ENCODE data around the gene WDR62. TPM values are rescaled to one million over a fixed set of nuclear protein-coding genes. Genes with fewer than 3 reads are reported as not detected.

Gene WDR62
- total RNA-seq, 1 experiment from 2014 or later = 29.6 TPM

DNA sequence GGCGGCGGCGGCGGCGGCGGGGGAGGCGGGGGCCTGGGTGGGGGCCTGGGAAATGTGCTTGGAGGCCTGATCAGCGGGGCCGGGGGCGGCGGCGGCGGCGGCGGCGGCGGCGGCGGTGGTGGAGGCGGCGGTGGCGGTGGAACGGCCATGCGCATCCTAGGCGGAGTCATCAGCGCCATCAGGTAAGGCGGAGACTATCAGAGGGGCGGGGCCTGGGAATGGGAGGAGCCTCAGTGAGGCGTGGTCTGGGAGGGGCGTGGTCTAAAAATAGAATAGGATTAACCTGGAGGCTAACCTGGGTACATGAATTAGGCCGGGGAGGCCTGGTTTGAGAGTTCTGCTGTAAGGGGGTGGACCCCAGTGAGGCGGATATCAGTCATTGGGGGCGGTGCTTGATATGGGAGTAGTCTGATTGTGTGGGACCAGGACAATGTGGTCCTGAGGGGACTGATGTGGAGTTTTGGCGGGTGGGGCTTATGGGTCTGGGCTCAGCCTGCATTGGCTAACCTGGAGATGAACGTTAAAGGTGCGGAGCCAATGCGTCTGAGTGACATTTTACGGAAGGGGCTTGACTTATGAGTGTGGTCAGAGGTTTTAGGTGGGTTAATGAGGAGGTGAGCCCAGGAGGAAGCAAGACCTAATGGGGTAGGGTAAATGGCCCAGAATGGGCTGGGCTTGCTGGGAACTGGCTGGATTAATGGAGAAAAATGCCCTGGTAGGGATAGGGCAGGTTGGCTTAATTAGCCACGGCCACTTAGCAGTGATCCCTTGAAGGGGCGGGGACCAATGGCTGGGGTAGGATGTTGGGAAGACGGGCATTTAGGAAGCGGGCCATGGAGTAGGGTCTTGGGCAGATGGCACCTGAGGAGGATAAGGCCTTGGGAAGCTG lies 86.6 kb downstream of the WDR62 start:
- TF ChIP-seq, protein P1, sequence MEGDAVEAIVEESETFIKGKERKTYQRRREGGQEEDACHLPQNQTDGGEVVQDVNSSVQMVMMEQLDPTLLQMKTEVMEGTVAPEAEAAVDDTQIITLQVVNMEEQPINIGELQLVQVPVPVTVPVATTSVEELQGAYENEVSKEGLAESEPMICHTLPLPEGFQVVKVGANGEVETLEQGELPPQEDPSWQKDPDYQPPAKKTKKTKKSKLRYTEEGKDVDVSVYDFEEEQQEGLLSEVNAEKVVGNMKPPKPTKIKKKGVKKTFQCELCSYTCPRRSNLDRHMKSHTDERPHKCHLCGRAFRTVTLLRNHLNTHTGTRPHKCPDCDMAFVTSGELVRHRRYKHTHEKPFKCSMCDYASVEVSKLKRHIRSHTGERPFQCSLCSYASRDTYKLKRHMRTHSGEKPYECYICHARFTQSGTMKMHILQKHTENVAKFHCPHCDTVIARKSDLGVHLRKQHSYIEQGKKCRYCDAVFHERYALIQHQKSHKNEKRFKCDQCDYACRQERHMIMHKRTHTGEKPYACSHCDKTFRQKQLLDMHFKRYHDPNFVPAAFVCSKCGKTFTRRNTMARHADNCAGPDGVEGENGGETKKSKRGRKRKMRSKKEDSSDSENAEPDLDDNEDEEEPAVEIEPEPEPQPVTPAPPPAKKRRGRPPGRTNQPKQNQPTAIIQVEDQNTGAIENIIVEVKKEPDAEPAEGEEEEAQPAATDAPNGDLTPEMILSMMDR (IDR thresholded peaks at IDR 0.05; ENCODE audit: unreplicated experiment) = no peak
- intact Hi-C loops (cut with micrococcal nuclease; ENCODE audit: unreplicated experiment) = no loop called here
- CTCF ChIA-PET = no interaction called here
- peaks cover 3% of the 10 kb centered on the region for H3K9me3 Mint-ChIP-seq (ENCODE audit: low read depth, unreplicated experiment)
- peak overlapping the region; percentile 95 for H3K4me3 Mint-ChIP-seq (ENCODE audit: low read depth, unreplicated experiment)
- H3K4me1 Mint-ChIP-seq (ENCODE audit: low read depth, unreplicated experiment) = peaks cover 21% of the 10 kb centered on the region
- H3K27ac Mint-ChIP-seq (ENCODE audit: unreplicated experiment) = peak overlapping the region; percentile 99
- peaks cover 82% of the 10 kb centered on the region for H3K36me3 Mint-ChIP-seq (ENCODE audit: insufficient read depth, unreplicated experiment)
- H3K27me3 Mint-ChIP-seq (ENCODE audit: unreplicated experiment) = no peaks in the 10 kb centered on the region
- peak; percentile 95 for DNase-seq
- no TSS peak for BruUV-seq (replicated peaks)

DNA sequence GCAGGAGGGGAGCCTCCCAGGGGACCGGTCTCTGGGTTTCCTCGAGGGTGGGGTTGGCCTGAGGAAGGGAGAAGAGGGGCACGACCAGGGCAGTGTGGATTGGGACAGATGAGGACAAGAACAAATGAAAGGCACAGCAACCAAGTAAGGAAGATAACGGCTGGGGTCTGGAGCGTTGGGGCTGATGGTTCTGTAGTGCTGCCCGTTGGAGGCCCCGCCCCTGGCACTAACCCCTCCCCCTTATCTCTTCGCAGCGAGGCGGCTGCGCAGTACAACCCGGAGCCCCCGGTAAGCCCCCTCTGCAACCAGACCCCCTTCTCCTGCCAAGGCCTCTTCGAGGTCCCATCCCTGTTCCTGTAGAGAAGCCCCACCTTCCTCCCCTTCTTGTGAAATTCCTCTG lies 87.3 kb downstream of the WDR62 start:
- Mint-ChIP-seq H3K9me3 (ENCODE audit: low read depth, unreplicated experiment) (peaks cover 3% of the 10 kb centered on the region), H3K27ac (ENCODE audit: unreplicated experiment) (peak overlapping the region; percentile 61), H3K4me3 (ENCODE audit: low read depth, unreplicated experiment) (peak overlapping the region; percentile 95), H3K36me3 (ENCODE audit: insufficient read depth, unreplicated experiment) (peaks cover 82% of the 10 kb centered on the region), H3K27me3 (ENCODE audit: unreplicated experiment) (no peaks in the 10 kb centered on the region), H3K4me1 (ENCODE audit: low read depth, unreplicated experiment) (peaks cover 14% of the 10 kb centered on the region)
- BruUV-seq (replicated peaks) = no TSS peak
- no peak for DNase-seq
- CTCF ChIA-PET = no interaction called here
- TF ChIP-seq, protein P1 (IDR thresholded peaks at IDR 0.05; ENCODE audit: unreplicated experiment) = no peak
- intact Hi-C loops (cut with micrococcal nuclease; ENCODE audit: unreplicated experiment) = no loop called here

DNA sequence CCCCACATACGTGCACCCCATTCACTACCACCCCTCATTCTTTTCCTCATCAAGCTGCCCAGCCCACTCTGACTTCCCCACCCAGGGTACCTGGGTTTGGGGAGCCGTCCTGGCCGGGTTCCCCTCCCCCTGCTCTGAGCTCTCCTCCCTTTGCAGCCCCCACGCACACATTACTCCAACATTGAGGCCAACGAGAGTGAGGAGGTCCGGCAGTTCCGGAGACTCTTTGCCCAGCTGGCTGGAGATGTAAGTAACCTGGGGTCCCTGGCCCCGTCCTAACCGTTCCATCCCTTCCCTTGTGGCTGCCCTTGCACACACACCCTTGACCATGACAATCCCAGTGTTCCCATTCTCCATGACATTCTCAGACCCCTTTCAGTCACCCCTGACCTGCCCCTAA lies 87.8 kb downstream of the WDR62 start:
- TF ChIP-seq, protein P1 (IDR thresholded peaks at IDR 0.05; ENCODE audit: unreplicated experiment) = no peak
- Mint-ChIP-seq H3K27ac (ENCODE audit: unreplicated experiment) (peak overlapping the region; percentile 61), H3K4me1 (ENCODE audit: low read depth, unreplicated experiment) (peaks cover 12% of the 10 kb centered on the region), H3K4me3 (ENCODE audit: low read depth, unreplicated experiment) (peak overlapping the region; percentile 95), H3K9me3 (ENCODE audit: low read depth, unreplicated experiment) (peaks cover 3% of the 10 kb centered on the region), H3K36me3 (ENCODE audit: insufficient read depth, unreplicated experiment) (peaks cover 83% of the 10 kb centered on the region), H3K27me3 (ENCODE audit: unreplicated experiment) (no peaks in the 10 kb centered on the region)
- no TSS peak for BruUV-seq (replicated peaks)
- CTCF ChIA-PET = no interaction called here
- no peak for DNase-seq
- intact Hi-C loops (cut with micrococcal nuclease; ENCODE audit: unreplicated experiment) = no loop called here

DNA sequence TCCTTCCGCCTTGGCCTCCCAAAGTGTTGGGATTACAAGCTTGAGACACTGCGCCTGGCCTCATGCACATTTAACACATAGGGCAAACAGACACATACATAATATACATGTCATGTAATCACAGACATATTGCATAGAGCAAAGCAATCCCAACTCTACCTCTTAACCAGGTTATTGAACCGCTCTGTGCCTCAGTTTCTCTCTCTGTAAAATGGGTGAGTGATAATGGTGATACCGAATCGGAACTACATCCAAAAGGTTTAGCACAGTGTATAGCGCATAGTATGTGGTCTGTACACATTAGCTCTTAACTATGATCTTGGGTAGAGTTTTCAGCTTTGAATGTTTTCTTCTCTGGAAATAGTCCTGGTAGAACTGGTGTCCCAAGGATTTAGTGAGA lies 89.9 kb downstream of the WDR62 start:
- H3K9me3 Mint-ChIP-seq (ENCODE audit: low read depth, unreplicated experiment) = peaks cover 3% of the 10 kb centered on the region
- no peak overlapping the region for H3K4me3 Mint-ChIP-seq (ENCODE audit: low read depth, unreplicated experiment)
- no peaks in the 10 kb centered on the region for H3K27me3 Mint-ChIP-seq (ENCODE audit: unreplicated experiment)
- no peak for DNase-seq
- CTCF ChIA-PET = no interaction called here
- intact Hi-C loops (cut with micrococcal nuclease; ENCODE audit: unreplicated experiment) = no loop called here
- no peak overlapping the region for H3K27ac Mint-ChIP-seq (ENCODE audit: unreplicated experiment)
- TF ChIP-seq, protein P1 (IDR thresholded peaks at IDR 0.05; ENCODE audit: unreplicated experiment) = no peak
- H3K4me1 Mint-ChIP-seq (ENCODE audit: low read depth, unreplicated experiment) = peaks cover 12% of the 10 kb centered on the region
- no TSS peak for BruUV-seq (replicated peaks)
- H3K36me3 Mint-ChIP-seq (ENCODE audit: insufficient read depth, unreplicated experiment) = peaks cover 97% of the 10 kb centered on the region
